HCT116 (cell line): ENCODE measurements around the gene OR2H1. TPM values are rescaled to one million over a fixed set of nuclear protein-coding genes. Genes with fewer than 3 reads are reported as not detected.
"Not testable (repeated sequence)": the region's sequence is repeated elsewhere in the genome, so short reads cannot be mapped to it uniquely, and the experiment has no call there.

Experiments
- ATAC-seq: fragments of 200-7000 bp; cut with Tn5 transposase; 2 replicates; pipeline ENCODE4 v1.9.1; 2020; ENCODE audit warnings: mild to moderate bottlenecking, moderate library complexity
- BruUV-seq: library from RNA; stranded (reverse); fragments of 400-500 nt; replicated peaks from 2 replicates; lab custom pipeline; 2021; lab: Mats Ljungman, UMichigan
- CTCF ChIA-PET: fragments of 300-600 bp; sonication (Branson Sonifier 250); formaldehyde crosslinking; loops from one replicate; lab custom pipeline; 2021; ENCODE audit warnings: antibody characterized with exemption; lab: Charles Lee
- POLR2A ChIA-PET: fragments of 300-600, 350-600 bp; sonication (Branson Sonifier 250); formaldehyde crosslinking; loops from one replicate; lab custom pipeline; 2021; ENCODE audit warnings: antibody characterized with exemption; lab: Charles Lee
- RAD21 ChIA-PET, 2 experiments: fragments of 300-600 bp; sonication (Branson Sonifier 250); formaldehyde crosslinking; loops; one replicate each; lab custom pipeline; 2023; ENCODE audit warnings: low total read pairs in 2 of 2; ENCODE audit not compliant: uncharacterized antibody in 2 of 2, unreplicated experiment in 2 of 2, low non-redundant PET in 1 of 2; lab: Charles Lee
- DNase-seq: peaks from one replicate; pipeline ENCODE4 v3.0.0-alpha.2; 2010; ENCODE audit warnings: low read depth, low spot score
- H2AFZ ChIP-seq: fragments of 200-600 bp; shearing (Covaris generic), sonication (generic); 2 replicates; pipeline ENCODE4 v1.6.1; 2017; ENCODE audit warnings: low read depth, mixed run types, mixed read lengths, antibody characterized with exemption, low read length; ENCODE audit not compliant: poor library complexity, severe bottlenecking
- H3K27ac ChIP-seq: 2 replicates; pipeline ENCODE4 v1.5.1; 2012; ENCODE audit warnings: low read depth, low read length
- H3K27me3 ChIP-seq: fragments of 200-600 bp; sonication (generic); 2 replicates; pipeline ENCODE4 v1.6.1; 2016; ENCODE audit warnings: mixed run types, low read length, mixed read lengths; ENCODE audit not compliant: insufficient read depth
- H3K36me3 ChIP-seq, 2 experiments: fragments of 200-500 bp in 1 of 2; fragments of 200-600 bp in 1 of 2; sonication (Bioruptor generic) in 1 of 2; sonication (generic) in 1 of 2; 2 replicates each; pipeline versions ENCODE4 v1.5.1 to v1.6.1; 2014 to 2016; ENCODE audit warnings: low read length in 2 of 2, inconsistent platforms in 1 of 2, mixed read lengths in 1 of 2, mixed run types in 1 of 2; ENCODE audit not compliant: insufficient read depth in 2 of 2, control insufficient read depth in 1 of 2
- H3K4me1 ChIP-seq, 2 experiments: fragments of 200-600 bp in 1 of 2; sonication (generic) in 1 of 2; 2 replicates each; pipeline versions ENCODE4 v1.5.1 to v1.6.1; 2012 to 2017; ENCODE audit warnings: low read length in 2 of 2, inconsistent platforms in 1 of 2, mild to moderate bottlenecking in 1 of 2, mixed read lengths in 1 of 2, mixed run types in 1 of 2, moderate library complexity in 1 of 2; ENCODE audit not compliant: insufficient read depth in 2 of 2, control insufficient read depth in 1 of 2
- H3K4me2 ChIP-seq: fragments of 200-600 bp; sonication (generic); 2 replicates; pipeline ENCODE4 v1.6.1; 2017; ENCODE audit warnings: mixed run types, low read length, mixed read lengths
- H3K4me3 ChIP-seq, 2 experiments: fragments of 200-600 bp in 1 of 2; sonication (generic) in 1 of 2; replicated peaks in 1 of 2; 2 replicates each; pipeline ENCODE4 v1.5.1; 2011 to 2016; ENCODE audit warnings: low read length in 2 of 2, control low read depth in 1 of 2, low read depth in 1 of 2, mild to moderate bottlenecking in 1 of 2, mixed read lengths in 1 of 2, mixed run types in 1 of 2
- H3K79me2 ChIP-seq: fragments of 200-600 bp; sonication (generic); 2 replicates; pipeline ENCODE4 v1.6.1; 2017; ENCODE audit warnings: mild to moderate bottlenecking, mixed run types, low read length, moderate library complexity, mixed read lengths; ENCODE audit not compliant: insufficient read depth
- H3K9ac ChIP-seq: fragments of 200-600 bp; sonication (generic); 2 replicates; pipeline ENCODE4 v1.6.1; 2016; ENCODE audit warnings: low read length, mixed read lengths
- H3K9me2 ChIP-seq: fragments of 200-600 bp; sonication (generic), shearing (Covaris generic); 2 replicates; pipeline ENCODE4 v1.6.1; 2017; ENCODE audit warnings: mixed run types, mild to moderate bottlenecking, moderate library complexity; ENCODE audit not compliant: insufficient read depth
- H3K9me3 ChIP-seq, 2 experiments: fragments of 200-500 bp in 1 of 2; fragments of 200-600 bp in 1 of 2; sonication (Bioruptor generic) in 1 of 2; sonication (generic) in 1 of 2; 2 replicates each; pipeline ENCODE4 v1.6.1; 2014 to 2017; ENCODE audit warnings: low read length in 2 of 2, mixed read lengths in 2 of 2, inconsistent platforms in 1 of 2, low read depth in 1 of 2, mild to moderate bottlenecking in 1 of 2, mixed run types in 1 of 2, moderate library complexity in 1 of 2; ENCODE audit not compliant: control insufficient read depth in 1 of 2, insufficient read depth in 1 of 2
- H4K20me1 ChIP-seq: fragments of 200-600 bp; sonication (generic), shearing (Covaris generic); 2 replicates; pipeline ENCODE4 v1.6.1; 2017; ENCODE audit warnings: mixed run types, mild to moderate bottlenecking, moderate library complexity; ENCODE audit not compliant: insufficient read depth
- ATF3 ChIP-seq: IDR thresholded peaks from 2 replicates; pipeline ENCODE4 v1.6.1; 2012
- CBX3 ChIP-seq: IDR thresholded peaks from 2 replicates; pipeline ENCODE4 v1.6.1; 2012; ENCODE audit warnings: low read depth
- CTCF ChIP-seq, 3 experiments: fragments of 200-600 bp in 1 of 3; sonication (generic) in 1 of 3; IDR thresholded peaks in 2 of 3; conservative IDR thresholded peaks in 1 of 3; 2 replicates each; pipeline ENCODE4 v1.5.1; 2012 to 2017; ENCODE audit warnings: low read depth in 2 of 3, low read length in 2 of 3, antibody characterized with exemption in 1 of 3, borderline replicate concordance in 1 of 3, control low read depth in 1 of 3, mild to moderate bottlenecking in 1 of 3, mixed read lengths in 1 of 3, mixed run types in 1 of 3, moderate library complexity in 1 of 3; ENCODE audit not compliant: insufficient read depth in 1 of 3
- EGR1 ChIP-seq: IDR thresholded peaks from 2 replicates; pipeline ENCODE4 v1.6.1; 2012; ENCODE audit warnings: low read depth
- ELF1 ChIP-seq: IDR thresholded peaks from 2 replicates; pipeline ENCODE4 v1.6.1; 2012; ENCODE audit warnings: low read depth, borderline replicate concordance
- EZH2 ChIP-seq: fragments of 200-600 bp; sonication (generic); IDR thresholded peaks from 2 replicates; pipeline ENCODE4 v1.6.1; 2017; ENCODE audit warnings: antibody characterized with exemption, mixed run types
- EZH2phosphoT487 ChIP-seq: fragments of 200-600 bp; IDR thresholded peaks from 2 replicates; pipeline ENCODE4 v1.6.1; 2018; ENCODE audit warnings: antibody characterized with exemption, borderline replicate concordance
- FOSL1 ChIP-seq: IDR thresholded peaks from 2 replicates; pipeline ENCODE4 v1.6.1; 2012; ENCODE audit warnings: low read depth
- POLR2A ChIP-seq: IDR thresholded peaks from 2 replicates; pipeline ENCODE4 v1.7.0; 2011; ENCODE audit warnings: borderline replicate concordance; ENCODE audit not compliant: insufficient read depth, insufficient read length; ENCODE audit errors: extremely low read depth
- POLR2AphosphoS5 ChIP-seq: IDR thresholded peaks from 2 replicates; pipeline ENCODE4 v1.6.1; 2011; ENCODE audit warnings: mild to moderate bottlenecking, low read depth, low read length, moderate library complexity
- RAD21 ChIP-seq: IDR thresholded peaks from 2 replicates; pipeline ENCODE4 v1.6.1; 2012; ENCODE audit warnings: low read depth, mild to moderate bottlenecking
- SIN3A ChIP-seq: IDR thresholded peaks from 2 replicates; pipeline ENCODE4 v1.6.1; 2012; ENCODE audit warnings: low read depth
- TCF7L2 ChIP-seq: IDR thresholded peaks from 2 replicates; pipeline ENCODE4 v1.7.0; 2011; ENCODE audit warnings: borderline replicate concordance, inconsistent platforms; ENCODE audit not compliant: insufficient read depth, insufficient read length; ENCODE audit errors: extremely low read depth
- YY1 ChIP-seq: IDR thresholded peaks from 2 replicates; pipeline ENCODE4 v1.6.1; 2011; ENCODE audit warnings: low read length, low read depth, moderate library complexity, mild to moderate bottlenecking; ENCODE audit not compliant: insufficient replicate concordance; ENCODE audit errors: extremely low read depth
- ZFX ChIP-seq: fragments of 450-650 bp; IDR thresholded peaks from 2 replicates; pipeline ENCODE4 v1.6.1; 2017
- ZNF274 ChIP-seq: fragments of 200-500 bp; sonication (Bioruptor generic); IDR thresholded peaks from 2 replicates; pipeline ENCODE4 v1.6.1; 2014; ENCODE audit warnings: mild to moderate bottlenecking, low read depth, low read length, inconsistent platforms
- intact Hi-C: fragments of 100-400 bp; cut with micrococcal nuclease; formaldehyde crosslinking; loops from 2 replicates; pipeline ENCODE4 v1.10.0; 2022
- total RNA-seq: library from RNA; stranded (reverse); gene quantifications from one replicate; pipeline ENCODE4 v1.2.1, GENCODE V29; 2021; ENCODE audit not compliant: unreplicated experiment

OR2H1 gene
- total RNA-seq, 1 experiment from 2014 or later, result not detected

DNA sequence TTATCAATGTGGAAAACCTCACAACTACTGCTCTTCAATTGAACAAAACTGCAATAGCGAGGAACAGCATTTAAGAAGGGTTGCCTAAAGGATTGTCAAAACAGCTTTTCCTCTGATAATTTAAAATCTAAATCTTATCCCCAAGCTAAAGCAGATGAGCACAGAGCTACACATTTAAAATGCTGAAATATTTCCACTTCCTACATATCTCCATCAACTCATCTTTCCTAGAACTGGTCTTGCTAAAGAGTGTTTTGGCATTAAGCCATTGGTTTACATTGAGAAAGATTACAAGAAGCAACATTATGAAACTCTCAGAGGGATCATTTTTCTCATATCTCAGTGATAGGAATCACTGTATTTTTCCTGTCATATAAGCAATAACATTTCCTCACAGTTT lies 14.2 kb upstream of the OR2H1 start (continued):
- TF ChIP-seq CTCF (IDR thresholded peaks at IDR 0.05 in 2 of 3, conservative IDR thresholded peaks at IDR 0.05 in 1 of 3; ENCODE audit: borderline replicate concordance in 1 of 3, insufficient read depth in 1 of 3, low read depth in 2 of 3, low read length in 2 of 3) (no peak), EZH2phosphoT487 (no peak), ZNF274 (no peak)

DNA sequence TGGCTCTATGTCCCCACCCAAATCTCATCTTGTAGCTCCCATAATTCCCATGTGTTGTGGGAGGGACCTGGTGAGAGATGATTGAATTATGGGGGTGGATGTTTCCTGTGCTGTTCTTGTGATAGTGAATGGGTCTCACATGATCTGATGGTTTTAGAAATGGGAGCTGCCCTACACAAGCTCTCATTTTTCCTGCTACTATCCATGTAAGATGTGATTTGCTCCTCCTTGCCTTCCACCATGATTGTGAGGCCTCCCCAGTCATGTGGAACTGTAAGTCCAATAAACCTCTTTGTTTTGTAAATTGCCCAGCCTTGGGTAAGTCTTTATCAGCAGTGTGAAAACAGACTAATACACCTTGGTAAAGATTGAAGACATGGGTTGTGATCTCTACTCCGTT lies 12.9 kb upstream of the OR2H1 start:
- H3K27me3 ChIP-seq, H3K79me2 ChIP-seq, ATAC-seq, H3K9ac ChIP-seq, H4K20me1 ChIP-seq, H3K9me2 ChIP-seq, H3K4me3 ChIP-seq, H3K27ac ChIP-seq, BruUV-seq, intact Hi-C loops, CTCF ChIA-PET, H3K9me3 ChIP-seq, H3K4me2 ChIP-seq, H2AFZ ChIP-seq, DNase-seq, H3K36me3 ChIP-seq, POLR2A ChIA-PET, RAD21 ChIA-PET, H3K4me1 ChIP-seq: not testable (repeated sequence)

- intact Hi-C loops, result no loop called here
- H3K79me2 ChIP-seq, result no peaks in the 10 kb centered on the region
- no peak overlapping the region for H2AFZ ChIP-seq
- ChIA-PET CTCF (no interaction called here), POLR2A (interaction anchor here (0.6 kb wide), 1 partner anchor 538 kb away, joined by 3 read pairs; no protein-coding TSS in a partner anchor), RAD21 (no interaction called here)
- H3K9me2 ChIP-seq, result no peaks in the 10 kb centered on the region
- ATAC-seq, result no peak
- no peaks in the 10 kb centered on the region for H3K9me3 ChIP-seq
- H4K20me1 ChIP-seq, result no peaks in the 10 kb centered on the region
- H3K9ac ChIP-seq, result no peak overlapping the region
- H3K4me2 ChIP-seq, result no peak overlapping the region
- no peak for DNase-seq
- no peaks in the 10 kb centered on the region for H3K4me1 ChIP-seq
- no peak overlapping the region for H3K4me3 ChIP-seq
- H3K27me3 ChIP-seq, result no peaks in the 10 kb centered on the region
- no TSS peak for BruUV-seq
- H3K27ac ChIP-seq, result no peak overlapping the region
- H3K36me3 ChIP-seq, result no peaks in the 10 kb centered on the region
- TF ChIP-seq YY1 (no peak), FOSL1 (no peak), SIN3A (no peak), EZH2 (no peak), ELF1 (no peak), TCF7L2 (no peak), POLR2AphosphoS5 (no peak), RAD21 (no peak), POLR2A (no peak), ATF3 (no peak), CBX3 (no peak), ZFX (no peak), EGR1 (no peak)
Measured at GRCh38 chr6:29447670-29448069, 9.3 kb upstream of the OR2H1 start.
